Spinal cord (tissue), 10 donors: Measurements from ENCODE around the gene ZBTB44. TPM values are rescaled to one million over a fixed set of nuclear protein-coding genes. Genes with fewer than 3 reads are reported as not detected.

Experiments
- DNase-seq, 6 donors: peaks; one replicate each; pipeline versions ENCODE4 v3.0.0 to v3.0.0-alpha.2; 2013 to 2015; ENCODE audit warnings: low spot score in 6 of 6, low read depth in 4 of 6
- H3K27ac ChIP-seq: one replicate; pipeline ENCODE4 v1.5.1; 2013; ENCODE audit warnings: low read depth, low read length, control low read depth
- H3K27me3 ChIP-seq: one replicate; pipeline ENCODE4 v1.6.1; 2013; ENCODE audit warnings: low read length; ENCODE audit not compliant: control insufficient read depth, insufficient read depth
- H3K36me3 ChIP-seq: one replicate; pipeline ENCODE4 v1.6.1; 2013; ENCODE audit warnings: low read length; ENCODE audit not compliant: control insufficient read depth, insufficient read depth
- H3K4me1 ChIP-seq: one replicate; pipeline ENCODE4 v1.6.1; 2013; ENCODE audit warnings: low read length; ENCODE audit not compliant: control insufficient read depth, insufficient read depth
- H3K4me3 ChIP-seq: one replicate; pipeline ENCODE4 v1.5.1; 2013; ENCODE audit warnings: low read depth, low read length, control low read depth
- H3K9me3 ChIP-seq: one replicate; pipeline ENCODE4 v1.6.1; 2013; ENCODE audit warnings: low read length; ENCODE audit not compliant: control insufficient read depth, insufficient read depth
- WGBS: methylation state at CpG from one replicate; pipeline ENCODE4 v1.1.5; 2013; ENCODE audit warnings: missing lambda C conversion rate; ENCODE audit not compliant: insufficient coverage; 5-methylcytosine and 5-hydroxymethylcytosine counted together
- polyA plus RNA-seq, 2 donors: library from polyadenylated mRNA; unstranded; fragments of 120-200 nt; gene quantifications; one replicate each; pipeline ENCODE4 v1.2.1, GENCODE V29; 2013; ENCODE audit not compliant: insufficient read length in 2 of 2
- total RNA-seq, 2 donors: library from RNA; depleted of rRNA in 1 of 2; stranded (reverse); fragments of 120-200 nt in 1 of 2; fragments of >200 nt in 1 of 2; gene quantifications; one replicate each; pipeline versions ENCODE4 v1.2.3 to v1.2.4, GENCODE V29; 2013 to 2014
- donor health status: healthy.

The ZBTB44 gene
- total and polyA plus RNA-seq, 4 donors, result 17.8 to 56.7 (median 29.0) TPM

- peak overlapping the region; percentile 74 for H3K4me3 ChIP-seq
- WGBS, result 0% methylated on average over 11 of the region's 21 CpGs
- DNase-seq, result peak in 4 of 6 donors; percentile 4 to 49 (median 21)
- no peaks in the 10 kb centered on the region for H3K36me3 ChIP-seq
- H3K9me3 ChIP-seq, result no peaks in the 10 kb centered on the region
- H3K27ac ChIP-seq, result peak overlapping the region; percentile 40
- no peaks in the 10 kb centered on the region for H3K27me3 ChIP-seq
- peaks cover 10% of the 10 kb centered on the region for H3K4me1 ChIP-seq
Measured at GRCh38 chr11:130313383-130314183, 1.1 kb downstream of the ZBTB44 start.

GRCh38 chr11:130312046-130312445, 2.7 kb downstream of the ZBTB44 start:
- Histone ChIP-seq H3K4me1 (peaks cover 10% of the 10 kb centered on the region), H3K4me3 (no peak overlapping the region), H3K9me3 (no peaks in the 10 kb centered on the region), H3K27me3 (no peaks in the 10 kb centered on the region), H3K36me3 (no peaks in the 10 kb centered on the region), H3K27ac (no peak overlapping the region)
- DNase-seq, result no peak

DNA sequence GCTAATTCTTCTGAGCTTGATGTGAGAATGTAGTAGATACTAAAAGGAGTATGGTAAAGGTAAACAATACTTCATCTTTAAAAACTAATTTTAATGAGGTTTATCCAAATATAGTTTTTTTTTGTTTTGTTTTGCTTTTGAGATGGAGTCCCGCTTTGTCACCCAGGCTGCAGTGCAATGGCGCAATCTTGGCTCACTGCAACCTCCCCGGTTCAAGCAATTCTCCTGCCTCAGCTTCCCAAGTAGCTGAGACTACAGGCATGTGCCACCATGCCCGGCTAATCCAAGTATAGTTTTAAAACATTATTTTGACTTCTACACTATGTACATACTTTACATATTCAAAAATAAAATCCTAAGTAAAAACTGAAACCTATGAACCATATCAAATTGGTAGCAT, 4.1 kb downstream of the ZBTB44 start:
- no peaks in the 10 kb centered on the region for H3K9me3 ChIP-seq
- 83% methylated on average over 1 of the region's 4 CpGs for WGBS
- no peak for DNase-seq
- H3K36me3 ChIP-seq, result no peaks in the 10 kb centered on the region
- H3K4me1 ChIP-seq, result peaks cover 8% of the 10 kb centered on the region
- H3K4me3 ChIP-seq, result no peak overlapping the region
- H3K27ac ChIP-seq, result no peak overlapping the region
- H3K27me3 ChIP-seq, result no peaks in the 10 kb centered on the region

DNA sequence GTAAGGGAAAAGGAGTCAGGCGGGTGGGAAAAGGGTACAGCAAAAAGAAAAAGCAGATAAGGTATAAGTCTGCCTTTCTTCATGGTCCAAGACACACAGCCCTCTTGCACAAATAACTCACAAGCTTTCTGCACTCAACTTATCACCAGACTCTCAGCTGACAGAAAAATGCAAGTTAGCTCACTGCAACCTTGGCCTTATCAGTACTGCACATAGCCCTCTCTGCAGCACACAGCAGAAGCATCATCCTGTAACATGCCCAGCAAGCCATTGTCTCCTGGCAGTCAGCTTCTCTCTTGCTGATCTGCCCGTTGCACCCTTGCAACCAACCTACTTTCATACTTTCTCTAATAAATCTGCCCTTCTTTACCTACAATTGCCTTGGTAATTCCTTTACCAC, 5.8 kb downstream of the ZBTB44 start:
- DNase-seq, result no peak
- WGBS, result 87% methylated on average over 2 of the region's 2 CpGs

DNA sequence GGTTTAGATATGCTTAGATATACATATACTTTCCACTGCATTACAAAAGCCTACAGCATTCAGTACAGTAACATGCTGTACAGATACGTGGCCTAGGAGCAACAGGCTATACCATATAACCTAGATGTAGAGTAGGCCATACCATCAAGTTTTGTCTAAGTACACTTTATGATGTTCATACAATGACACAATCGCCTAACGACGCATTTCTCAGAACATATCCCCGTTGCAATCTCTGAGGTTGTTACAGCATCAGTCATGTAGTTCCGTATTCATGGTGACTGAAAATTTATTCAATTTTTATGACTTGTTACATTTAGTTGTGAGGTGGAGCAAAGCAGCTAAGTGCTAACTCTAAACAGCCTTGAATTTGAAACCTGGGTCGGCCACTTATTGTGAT, 6.7 kb downstream of the ZBTB44 start:
- no peaks in the 10 kb centered on the region for H3K36me3 ChIP-seq
- DNase-seq, result no peak
- no peak overlapping the region for H3K4me3 ChIP-seq
- no CpG with 5 or more reads among the region's 7 CpGs for WGBS
- no peaks in the 10 kb centered on the region for H3K27me3 ChIP-seq
- no peaks in the 10 kb centered on the region for H3K4me1 ChIP-seq
- H3K27ac ChIP-seq, result no peak overlapping the region
- no peaks in the 10 kb centered on the region for H3K9me3 ChIP-seq

More for the DNA sequence above, 5.8 kb downstream of the ZBTB44 start:
- Histone ChIP-seq H3K36me3 (no peaks in the 10 kb centered on the region), H3K4me1 (no peaks in the 10 kb centered on the region), H3K27me3 (no peaks in the 10 kb centered on the region), H3K27ac (no peak overlapping the region), H3K4me3 (no peak overlapping the region), H3K9me3 (no peaks in the 10 kb centered on the region)

DNA sequence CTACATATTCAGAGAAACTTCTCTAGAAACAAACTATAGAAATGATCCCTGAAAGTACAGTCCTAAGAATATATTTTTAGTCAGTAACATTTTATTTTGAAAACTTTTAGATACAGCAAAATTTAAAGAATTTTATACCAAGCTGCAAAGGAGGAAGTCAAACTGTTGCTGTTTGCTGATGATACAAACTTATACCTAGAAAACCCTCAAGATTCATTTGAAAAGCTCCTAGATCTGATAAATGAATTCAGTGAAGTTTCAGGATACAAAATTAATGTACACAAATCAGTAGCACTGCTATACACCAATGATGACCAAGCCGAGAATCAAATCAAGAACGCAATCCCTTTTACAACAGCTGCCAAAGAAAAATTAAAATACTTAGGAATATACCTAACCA, 10.1 kb downstream of the ZBTB44 start:
- peaks cover 6% of the 10 kb centered on the region for H3K36me3 ChIP-seq
- H3K9me3 ChIP-seq, result no peaks in the 10 kb centered on the region
- H3K4me1 ChIP-seq, result no peaks in the 10 kb centered on the region
- H3K4me3 ChIP-seq, result no peak overlapping the region
- H3K27ac ChIP-seq, result no peak overlapping the region
- no peak for DNase-seq
- no peaks in the 10 kb centered on the region for H3K27me3 ChIP-seq
- no CpG with 5 or more reads among the region's 2 CpGs for WGBS

- H3K4me3 ChIP-seq, result no peak overlapping the region
- DNase-seq, result no peak
- no peaks in the 10 kb centered on the region for H3K4me1 ChIP-seq
- no peak overlapping the region for H3K27ac ChIP-seq
- H3K27me3 ChIP-seq, result no peaks in the 10 kb centered on the region
- WGBS, result 81% methylated on average over 4 of the region's 5 CpGs
- no peaks in the 10 kb centered on the region for H3K9me3 ChIP-seq
- peaks cover 6% of the 10 kb centered on the region for H3K36me3 ChIP-seq
Measured at GRCh38 chr11:130301002-130301401, 13.7 kb downstream of the ZBTB44 start.

DNA sequence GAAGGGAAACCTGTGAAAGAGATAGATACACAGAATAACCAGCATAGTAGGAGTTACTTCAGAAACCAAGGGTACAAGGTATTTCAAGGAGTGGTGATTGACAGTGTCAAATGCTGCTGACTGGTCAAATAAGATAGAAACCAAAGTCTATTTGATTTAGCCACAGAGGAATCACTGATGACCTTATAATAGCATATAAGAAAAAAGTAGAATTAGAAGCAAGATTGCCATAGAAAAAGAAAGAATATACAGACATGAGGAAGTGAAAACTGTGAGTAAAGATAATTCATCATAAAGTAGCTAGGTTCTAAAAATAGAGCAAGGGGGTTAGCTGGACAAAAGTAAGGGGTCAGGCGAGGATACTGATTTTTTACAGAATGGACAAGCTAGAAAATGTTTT, 14.2 kb downstream of the ZBTB44 start:
- Histone ChIP-seq H3K9me3 (no peaks in the 10 kb centered on the region), H3K27ac (no peak overlapping the region), H3K4me3 (no peak overlapping the region), H3K4me1 (no peaks in the 10 kb centered on the region), H3K27me3 (no peaks in the 10 kb centered on the region), H3K36me3 (peaks cover 6% of the 10 kb centered on the region)
- no CpG with 5 or more reads among the region's 1 CpG for WGBS
- DNase-seq, result no peak

DNA sequence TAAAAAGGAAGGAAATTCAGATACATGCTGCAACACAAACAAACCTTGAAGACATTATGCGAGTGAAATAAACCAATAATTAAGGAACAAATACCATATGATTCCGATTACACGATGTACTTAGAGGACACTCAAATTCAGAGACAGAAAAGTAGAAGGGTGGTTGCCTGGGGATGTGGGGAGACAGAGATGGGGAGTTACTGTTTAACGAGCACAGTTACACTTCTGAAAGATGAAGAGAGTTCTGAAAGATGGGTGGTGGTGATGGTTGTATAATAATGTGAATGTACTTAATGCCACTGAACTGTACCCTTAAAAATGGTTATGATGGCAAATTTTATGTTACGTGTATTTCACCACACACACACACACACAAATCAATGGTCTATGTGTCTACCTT, 14.7 kb downstream of the ZBTB44 start:
- Histone ChIP-seq H3K4me1 (no peaks in the 10 kb centered on the region), H3K36me3 (peaks cover 6% of the 10 kb centered on the region), H3K4me3 (no peak overlapping the region), H3K27me3 (no peaks in the 10 kb centered on the region), H3K9me3 (no peaks in the 10 kb centered on the region), H3K27ac (no peak overlapping the region)
- DNase-seq, result no peak
- 100% methylated on average over 1 of the region's 5 CpGs for WGBS

DNA sequence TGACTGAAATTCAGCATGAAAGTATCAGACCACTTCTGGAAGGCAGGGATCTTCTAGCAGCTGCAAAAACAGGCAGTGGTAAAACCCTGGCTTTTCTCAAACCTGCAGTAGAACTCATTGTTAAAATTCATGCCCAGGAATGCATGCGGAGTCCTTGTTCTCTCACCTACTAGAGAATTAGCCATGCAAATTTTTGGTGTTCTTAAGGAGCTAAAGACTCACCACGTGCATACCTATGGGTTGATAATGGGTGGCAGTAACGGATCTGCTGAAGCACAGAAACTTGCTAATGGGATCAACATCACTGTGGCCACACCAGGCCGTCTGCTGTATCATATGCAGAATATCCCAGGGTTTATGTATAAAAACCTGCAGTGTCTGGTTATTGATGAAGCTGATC, 19.1 kb downstream of the ZBTB44 start:
- Histone ChIP-seq H3K4me1 (no peaks in the 10 kb centered on the region), H3K36me3 (no peaks in the 10 kb centered on the region), H3K27me3 (no peaks in the 10 kb centered on the region), H3K27ac (no peak overlapping the region), H3K9me3 (no peaks in the 10 kb centered on the region), H3K4me3 (no peak overlapping the region)
- no peak for DNase-seq
- WGBS, result 77% methylated on average over 3 of the region's 4 CpGs
